GM18951 (cell line): Measurements from ENCODE around the gene CCNL2.
A peak's percentile ranks its signal among the peaks of the same experiment; 100 is the strongest.

ENCODE experiments used
- POLR2A ChIP-seq: IDR thresholded peaks from 4 replicates; pipeline ENCODE4 v1.6.1; 2011; ENCODE audit warnings: mild to moderate bottlenecking; ENCODE audit not compliant: insufficient read length, insufficient read depth; ENCODE audit errors: extremely low read depth
- in situ Hi-C: fragments of 300-500 bp; cut with MboI; formaldehyde crosslinking; loops from one replicate; pipeline ENCODE4 v1.12.0; 2022; ENCODE audit warnings: low sequenced_read_pairs, mixed read lengths, inconsistent platforms; ENCODE audit not compliant: unreplicated experiment

Gene CCNL2

GRCh38 chr1:1351511-1352427 lies 47.4 kb downstream of the CCNL2 start:
- no peak for TF ChIP-seq POLR2A
- in situ Hi-C loops: no loop called here

DNA sequence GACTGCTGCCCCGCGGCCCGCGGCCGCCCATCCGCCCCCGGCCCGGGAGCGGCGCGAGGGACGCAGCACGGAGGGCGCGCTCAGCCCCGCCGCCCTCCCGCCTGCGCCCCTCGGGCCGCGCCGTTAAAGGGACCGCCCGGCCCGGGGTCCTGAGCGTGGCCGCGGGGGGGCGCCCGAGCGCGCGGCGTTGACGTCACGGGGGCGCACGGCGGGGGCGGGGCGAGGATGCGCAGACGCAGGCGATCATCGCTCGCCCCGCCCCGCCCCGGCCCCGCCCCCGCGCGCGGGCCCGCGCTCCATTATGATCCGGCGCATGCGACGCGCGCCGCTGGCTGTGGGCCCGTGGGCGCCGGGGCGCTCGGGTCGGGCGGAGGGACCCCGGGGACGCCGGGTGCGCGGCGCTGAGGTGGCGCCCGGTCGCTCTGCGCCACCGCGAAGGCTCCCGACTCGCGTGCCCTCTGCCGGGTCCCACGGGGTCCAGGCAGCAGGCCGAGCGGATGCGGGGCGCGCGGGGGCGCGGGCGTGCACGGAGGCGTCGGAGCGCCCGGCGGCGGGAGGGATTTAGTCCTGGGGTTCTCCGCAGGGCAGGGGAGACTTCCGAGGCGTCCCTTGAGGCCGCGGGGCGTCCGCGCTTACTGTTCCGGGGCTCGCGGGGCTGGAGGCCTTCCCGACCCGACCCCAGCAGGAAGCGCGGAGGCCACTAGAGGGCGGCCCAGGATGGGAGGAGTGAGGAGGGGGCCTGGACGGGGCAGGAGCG lies 49.7 kb downstream of the CCNL2 start, which contains the start of gene DVL1:
Gene DVL1 (minus strand): TSS at position 163 of the 757 bp plus-strand sequence. CDS start 353 bp downstream, outside the sequence.
- in situ Hi-C loops: no loop called here
- TF ChIP-seq POLR2A: peak; percentile 79

DNA sequence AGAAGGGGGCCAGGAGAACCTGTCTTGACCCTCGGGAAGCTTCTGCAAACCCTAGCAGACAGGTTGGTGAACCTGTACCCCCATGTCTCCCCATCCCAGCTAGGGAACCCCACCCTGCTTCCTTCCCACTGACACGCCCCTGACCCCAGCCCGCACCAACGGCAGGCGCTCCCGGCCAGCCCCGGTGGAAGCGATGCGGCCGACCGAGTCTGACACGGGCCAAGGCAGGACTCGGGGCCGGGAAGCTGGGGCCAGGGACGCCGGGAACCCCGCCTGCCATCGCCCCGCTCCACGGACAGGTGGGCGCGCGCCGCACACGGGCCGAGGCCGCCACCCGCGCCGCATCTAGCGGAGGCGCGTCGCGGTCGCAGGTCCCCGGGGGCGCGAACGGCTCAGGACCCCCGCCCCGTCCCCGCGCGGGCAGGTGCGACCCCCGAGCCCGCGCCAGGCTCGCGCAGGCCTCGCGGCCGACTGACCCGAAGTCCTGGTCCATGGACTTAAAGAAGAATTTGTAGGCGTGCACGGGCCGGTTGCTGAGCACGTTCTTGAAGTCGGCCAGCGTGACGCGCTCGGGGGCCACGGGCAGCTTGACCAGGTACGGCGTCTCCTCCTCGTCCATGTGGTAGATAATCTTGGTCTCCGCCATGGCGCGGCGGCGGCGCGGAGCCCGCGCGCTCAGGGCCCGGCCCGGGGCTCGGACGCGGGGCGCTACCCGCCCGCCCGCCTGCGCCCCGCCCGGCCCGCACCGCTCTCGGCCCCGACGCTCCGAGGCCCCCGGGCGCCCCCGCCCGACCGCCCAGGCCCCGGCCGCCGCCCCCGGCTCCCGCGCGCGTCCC lies 50.5 kb downstream of the CCNL2 start:
- in situ Hi-C loops: no loop called here
- TF ChIP-seq POLR2A: no peak

DNA sequence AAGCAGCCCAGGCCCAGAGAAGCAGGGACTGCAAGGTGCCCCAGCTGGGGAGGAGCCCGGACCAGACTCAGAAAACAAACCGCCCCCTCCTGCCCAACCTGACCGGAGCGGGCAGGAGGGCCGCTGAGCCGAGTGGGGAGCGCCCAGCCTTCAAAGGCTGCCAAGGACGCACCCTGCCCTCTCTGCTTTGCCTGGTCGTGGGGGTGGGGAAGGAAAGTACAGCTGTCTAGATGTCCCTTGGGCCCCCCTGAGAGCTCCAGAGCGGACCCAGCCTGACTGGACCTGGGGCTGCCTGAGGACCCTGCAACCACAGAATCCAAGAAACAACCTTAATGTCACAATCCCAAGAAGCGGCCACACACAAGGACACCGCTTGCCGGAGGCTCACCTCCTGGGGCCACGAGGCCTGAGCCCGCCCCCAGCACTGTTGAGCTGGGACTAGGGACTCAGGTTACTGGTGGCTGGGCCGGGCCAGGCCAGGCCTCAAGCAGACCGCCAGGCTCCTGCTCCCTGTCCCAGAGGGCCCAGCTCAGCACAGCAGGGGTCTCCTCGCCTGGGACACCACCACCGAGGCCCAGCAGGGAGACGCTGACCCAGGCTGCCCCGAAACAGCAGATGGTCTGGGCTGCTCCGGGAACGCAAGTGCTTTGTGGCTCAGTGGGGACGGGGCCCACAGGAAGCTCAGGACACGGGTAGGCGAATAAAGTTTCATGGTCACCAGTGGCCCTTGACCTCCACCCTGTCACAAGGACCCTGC lies 51.3 kb downstream of the CCNL2 start:
- in situ Hi-C loops: no loop called here
- TF ChIP-seq POLR2A: no peak

- in situ Hi-C loops: no loop called here
Observed at GRCh38 chr1:1347026-1347595, 52.0 kb downstream of the CCNL2 start.

GRCh38 chr1:1346501-1346890 lies 52.6 kb downstream of the CCNL2 start:
- no peak for TF ChIP-seq POLR2A
- in situ Hi-C loops: no loop called here

More at GRCh38 chr1:1347026-1347595, 52.0 kb downstream of the CCNL2 start:
- no peak for TF ChIP-seq POLR2A

DNA sequence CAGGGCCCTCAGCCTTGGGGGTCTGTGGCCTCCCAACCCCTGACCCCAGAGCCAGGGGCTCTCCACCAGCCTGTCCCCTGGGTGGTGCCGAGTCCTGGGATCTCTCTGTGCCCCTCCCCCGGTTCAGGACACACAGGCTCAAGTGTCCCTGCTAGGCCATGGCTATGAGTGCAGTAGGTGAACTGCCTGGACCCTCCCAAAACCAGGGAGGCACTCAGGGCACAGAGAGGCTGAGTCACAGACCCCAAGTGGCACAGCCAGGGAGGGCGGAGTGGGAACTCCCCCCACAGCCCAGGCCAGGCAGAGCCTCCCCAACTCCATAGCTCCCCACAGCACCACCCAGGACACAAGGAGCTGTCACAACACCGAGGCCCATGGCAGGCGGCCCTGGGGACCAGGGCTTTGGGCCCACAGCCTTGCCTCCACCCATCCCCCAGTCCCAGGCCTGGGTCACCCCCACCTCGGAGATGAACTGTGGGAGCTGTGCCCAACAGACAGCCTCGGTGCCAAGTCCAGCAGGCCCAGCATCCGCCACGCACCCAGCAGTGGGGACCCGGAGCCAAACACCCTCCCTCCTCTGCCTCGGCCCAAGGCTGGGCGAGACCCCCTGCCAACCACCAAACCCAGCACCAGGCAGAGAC lies 53.2 kb downstream of the CCNL2 start:
- TF ChIP-seq POLR2A: no peak
- in situ Hi-C loops: no loop called here

DNA sequence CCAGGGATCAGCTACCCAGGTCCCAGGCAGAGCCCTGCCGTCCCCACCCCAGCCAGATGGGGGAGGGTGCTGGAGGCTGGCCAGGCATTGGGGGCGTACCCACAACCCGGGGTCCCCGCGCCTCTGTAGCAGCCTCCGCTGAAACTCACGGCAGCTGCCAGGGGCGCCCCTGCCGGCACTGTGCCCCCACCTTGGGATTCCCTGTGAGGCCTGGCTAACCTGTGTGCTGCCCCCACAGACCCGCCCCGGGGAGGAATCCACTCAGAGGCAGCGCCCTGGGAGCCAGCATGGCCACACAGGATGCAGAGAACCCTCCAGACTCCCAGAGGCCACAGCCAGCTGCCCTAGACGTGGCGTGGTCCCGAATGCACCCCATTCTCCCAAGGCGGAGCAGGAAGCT lies 53.8 kb downstream of the CCNL2 start:
- in situ Hi-C loops: no loop called here

DNA sequence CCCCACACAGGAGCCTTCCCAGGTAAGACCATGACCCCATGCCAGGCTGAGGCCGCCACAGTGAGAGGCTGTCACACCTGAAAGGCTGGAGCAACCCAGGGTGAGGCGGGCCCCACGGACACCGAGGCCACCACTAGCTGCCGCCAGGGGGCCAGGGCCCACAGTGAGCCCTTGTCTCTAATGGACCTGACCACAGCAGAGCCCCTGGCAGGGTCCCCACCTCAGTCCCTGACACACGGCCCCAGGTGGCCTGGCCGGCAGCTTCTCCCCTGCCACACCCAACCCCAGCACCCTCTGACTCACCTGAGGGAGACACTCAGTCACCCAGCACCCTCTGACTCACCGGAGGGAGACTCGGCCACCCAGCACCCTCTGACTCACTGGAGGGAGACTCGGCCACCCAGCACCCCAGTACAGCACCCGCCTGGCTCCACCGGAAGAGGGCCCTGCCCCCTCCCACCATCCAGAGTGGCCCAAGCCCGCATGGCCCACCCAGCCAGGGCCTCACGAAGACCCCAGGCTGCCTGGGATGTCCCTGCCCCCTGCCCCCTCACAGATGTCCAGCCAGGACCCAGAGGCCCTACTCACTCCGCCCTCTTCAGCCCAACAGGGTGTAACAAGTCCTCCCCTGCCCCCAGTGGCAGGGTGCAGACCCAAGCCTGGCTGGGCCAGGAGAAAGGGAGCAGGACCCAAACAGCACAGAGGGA lies 54.3 kb downstream of the CCNL2 start:
- in situ Hi-C loops: no loop called here
- no peak for TF ChIP-seq POLR2A

More for the DNA sequence above, 53.8 kb downstream of the CCNL2 start:
- no peak for TF ChIP-seq POLR2A

DNA sequence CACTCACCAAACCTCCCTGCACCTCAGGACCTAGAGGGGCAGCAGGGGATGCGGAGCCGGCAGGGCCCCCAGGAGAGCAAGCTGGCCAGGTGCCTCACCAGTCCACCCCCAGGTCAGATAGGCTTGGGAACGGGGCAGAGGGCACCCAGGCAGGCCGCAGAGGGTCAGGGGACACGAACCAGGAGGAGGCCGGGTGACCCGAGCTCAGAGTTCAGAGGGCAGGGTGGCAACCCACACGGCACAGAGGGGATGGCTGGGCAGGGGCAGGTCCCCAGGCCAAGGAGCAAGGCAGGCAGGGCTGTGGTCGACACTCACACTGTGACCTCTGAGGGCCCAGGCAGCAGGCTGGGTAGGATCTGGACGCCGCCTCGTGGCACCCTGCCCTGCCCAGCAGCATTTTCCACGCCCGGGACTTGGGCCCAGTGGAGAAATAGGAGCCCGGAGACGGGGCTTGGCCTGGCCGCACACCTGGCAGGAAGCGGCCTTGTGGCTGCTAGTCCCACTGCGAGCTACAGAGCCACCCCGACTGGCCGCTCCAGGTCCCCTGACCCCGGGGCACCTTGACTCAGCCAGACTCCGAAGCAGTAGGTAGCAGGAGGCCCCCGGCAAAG lies 55.2 kb downstream of the CCNL2 start:
- no peak for TF ChIP-seq POLR2A
- in situ Hi-C loops: no loop called here
